Measurements from ENCODE around the gene PDLIM5.
A peak's percentile ranks its signal among the peaks of the same experiment; 100 is the strongest.

PDLIM5 gene

DNA sequence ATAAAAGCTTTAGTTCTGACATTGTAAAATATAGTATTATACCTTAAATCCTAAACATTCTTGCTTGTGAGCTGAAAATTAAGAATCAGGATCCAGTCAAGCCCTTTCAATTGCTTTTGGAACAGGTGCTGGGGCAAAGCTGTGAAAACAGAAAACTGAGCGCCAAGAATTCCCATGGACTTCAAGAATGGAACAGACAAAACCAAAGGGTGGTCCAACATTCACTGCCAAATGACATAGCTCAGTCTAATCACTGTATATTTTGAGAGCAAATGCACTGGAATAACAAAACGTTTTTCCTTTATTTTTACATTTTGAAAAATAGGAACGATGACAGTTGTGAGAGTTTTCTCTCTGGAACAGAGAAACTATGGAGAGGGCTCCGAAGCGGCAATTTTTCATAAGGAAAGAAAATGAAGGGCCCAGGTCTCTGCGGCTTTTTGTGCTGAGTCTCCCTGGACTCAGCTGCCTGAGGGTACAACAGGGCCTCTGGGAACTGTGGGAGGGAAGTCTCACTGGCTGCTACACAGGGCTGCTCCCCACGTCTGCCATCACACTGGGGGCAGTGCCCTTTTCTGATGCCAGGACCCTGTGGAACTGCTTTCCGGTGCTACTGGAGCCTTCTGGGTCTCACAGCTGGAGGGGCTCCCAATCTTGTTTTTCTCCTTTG, 250.0 kb downstream of the PDLIM5 start:
- no peak for DNase-seq (ENCODE audit: low read depth, low spot score)

DNA sequence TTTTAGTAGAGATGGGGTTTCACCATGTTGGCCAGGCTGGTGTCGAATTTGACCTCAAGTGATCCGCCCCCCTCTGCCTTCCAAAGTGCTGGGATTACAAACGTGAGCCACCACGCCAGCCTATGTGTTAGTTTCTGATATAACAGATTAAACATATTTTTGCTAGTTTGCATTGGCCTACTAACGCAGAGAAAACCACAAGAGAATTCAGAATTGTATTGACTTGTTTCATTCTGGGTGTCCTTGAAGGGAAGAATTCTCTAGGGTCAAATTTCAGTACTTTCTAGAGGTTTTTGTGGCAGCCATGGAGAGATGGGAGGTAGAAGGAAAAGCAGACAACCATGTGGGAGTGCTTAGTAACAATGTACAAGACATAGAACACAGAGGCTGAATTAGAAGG, 259.9 kb downstream of the PDLIM5 start:
- DNase-seq (ENCODE audit: low read depth, low spot score) = peak; percentile 46

DNA sequence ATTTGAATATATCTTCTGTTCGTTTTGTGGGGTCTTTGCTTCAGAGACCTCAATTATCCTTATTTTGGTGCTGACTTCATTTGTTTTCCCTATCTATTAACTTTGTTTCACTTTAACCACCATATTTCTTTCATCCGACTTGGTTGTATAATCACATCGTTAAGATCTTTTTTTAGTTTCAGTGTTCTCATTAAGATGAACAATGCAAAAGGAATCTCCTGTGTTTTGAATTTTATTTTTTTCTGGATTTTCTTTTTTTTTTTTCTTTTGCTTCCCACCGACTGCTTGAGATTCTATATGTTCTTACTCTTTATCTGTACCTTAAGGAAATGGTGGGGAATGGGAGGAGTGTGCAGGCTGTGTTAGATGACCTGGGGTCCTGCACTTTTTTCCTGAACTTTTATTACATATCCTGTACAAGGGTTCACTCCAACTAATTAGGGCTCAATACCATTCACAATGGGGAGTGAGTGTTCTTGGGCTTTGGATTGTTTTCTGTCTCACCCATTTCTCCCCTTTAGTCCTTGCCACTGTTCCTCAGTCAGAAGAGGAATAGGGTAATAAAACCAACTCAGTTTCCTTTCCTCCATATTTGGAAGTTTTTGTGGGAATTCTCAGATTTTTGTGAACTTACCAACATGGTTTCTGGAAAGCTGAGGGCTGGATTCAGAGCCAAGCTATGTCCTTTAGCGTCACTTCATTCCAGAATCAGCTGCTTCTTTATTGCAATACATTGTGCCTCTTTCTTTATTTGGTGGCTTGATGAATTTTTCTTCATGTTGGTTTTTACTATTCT, 262.8 kb downstream of the PDLIM5 start:
- DNase-seq (ENCODE audit: low read depth, low spot score) = peak; percentile 84

DNA sequence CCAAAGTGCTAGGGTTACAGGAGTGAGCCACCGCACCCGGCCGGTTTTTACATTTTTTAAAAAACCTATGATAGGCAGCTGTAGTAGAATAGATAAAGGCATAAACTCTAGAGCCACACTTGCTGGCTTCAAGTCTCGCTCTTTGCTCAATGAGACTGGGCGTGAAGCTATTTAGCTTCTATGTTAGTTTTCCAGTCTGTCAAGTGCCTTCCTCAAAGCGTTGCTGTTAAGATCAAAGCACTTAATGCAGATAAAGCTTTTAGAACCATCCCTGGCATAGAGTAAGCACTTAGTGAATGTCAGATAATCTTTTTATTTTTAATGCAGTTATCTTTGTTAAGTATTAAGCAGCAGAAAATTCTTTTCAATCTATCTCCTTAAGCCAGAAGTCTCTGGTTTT, 264.0 kb downstream of the PDLIM5 start:
- DNase-seq (ENCODE audit: low read depth, low spot score) = no peak
